HEK293 (cell line): ENCODE data around the gene PHYHD1.

Source experiments
- GLIS2 ChIP-seq: fragments of 450-650 bp; formaldehyde crosslinking; IDR thresholded peaks from 2 replicates; pipeline ENCODE4 v1.5.1; 2016; ENCODE audit warnings: missing biosample characterization, missing genetic modification characterization
- KLF1 ChIP-seq: fragments of 450-650 bp; formaldehyde crosslinking; IDR thresholded peaks from 2 replicates; pipeline ENCODE4 v1.5.1; 2016; ENCODE audit warnings: missing biosample characterization, missing genetic modification characterization
- SCRT1 ChIP-seq: fragments of 450-650 bp; formaldehyde crosslinking; IDR thresholded peaks from 2 replicates; pipeline ENCODE4 v1.5.1; 2016; ENCODE audit warnings: missing biosample characterization, missing genetic modification characterization, borderline replicate concordance
- WT1 ChIP-seq: fragments of 450-650 bp; formaldehyde crosslinking; IDR thresholded peaks from 2 replicates; pipeline ENCODE4 v1.5.1; 2016; ENCODE audit warnings: missing biosample characterization, missing genetic modification characterization
- YY2 ChIP-seq: fragments of 450-650 bp; formaldehyde crosslinking; IDR thresholded peaks from 2 replicates; pipeline ENCODE4 v1.5.1; 2016; ENCODE audit warnings: missing biosample characterization, missing genetic modification characterization
- ZBTB17 ChIP-seq: fragments of 450-650 bp; formaldehyde crosslinking; IDR thresholded peaks from 2 replicates; pipeline ENCODE4 v1.5.1; 2016; ENCODE audit warnings: missing biosample characterization, missing genetic modification characterization
- ZFHX2 ChIP-seq: fragments of 450-650 bp; formaldehyde crosslinking; conservative IDR thresholded peaks from 2 replicates; pipeline ENCODE4 v1.5.1; 2016; ENCODE audit warnings: missing biosample characterization, missing genetic modification characterization
- ZFP37 ChIP-seq: fragments of 450-650 bp; formaldehyde crosslinking; IDR thresholded peaks from 2 replicates; pipeline ENCODE4 v1.5.1; 2016; ENCODE audit warnings: missing biosample characterization, missing genetic modification characterization
- ZNF146 ChIP-seq: fragments of 450-650 bp; formaldehyde crosslinking; IDR thresholded peaks from 2 replicates; pipeline ENCODE4 v1.5.1; 2016; ENCODE audit warnings: missing biosample characterization, missing genetic modification characterization
- ZNF155 ChIP-seq: fragments of 450-650 bp; formaldehyde crosslinking; IDR thresholded peaks from 2 replicates; pipeline ENCODE4 v1.5.1; 2016; ENCODE audit warnings: missing biosample characterization, missing genetic modification characterization
- ZNF266 ChIP-seq: fragments of 450-650 bp; formaldehyde crosslinking; IDR thresholded peaks from 2 replicates; pipeline ENCODE4 v1.5.1; 2016; ENCODE audit warnings: missing biosample characterization, missing genetic modification characterization, low read depth
- ZNF274 ChIP-seq, 2 experiments: fragments of 200-500 bp in 1 of 2; fragments of 450-650 bp in 1 of 2; sonication (Bioruptor generic) in 1 of 2; formaldehyde crosslinking in 1 of 2; IDR thresholded peaks; 2 replicates each; pipeline versions ENCODE4 v1.5.1 to v1.6.1; 2014 to 2016; ENCODE audit warnings: borderline replicate concordance in 1 of 2, inconsistent platforms in 1 of 2, low read length in 1 of 2, missing biosample characterization in 1 of 2, missing genetic modification characterization in 1 of 2
- ZNF302 ChIP-seq: fragments of 450-650 bp; formaldehyde crosslinking; IDR thresholded peaks from 2 replicates; pipeline ENCODE4 v1.5.1; 2016; ENCODE audit warnings: missing biosample characterization, missing genetic modification characterization, low read depth
- ZNF324 ChIP-seq: fragments of 450-650 bp; formaldehyde crosslinking; IDR thresholded peaks from 2 replicates; pipeline ENCODE4 v1.5.1; 2016; ENCODE audit warnings: missing biosample characterization, missing genetic modification characterization
- ZNF335 ChIP-seq: fragments of 450-650 bp; formaldehyde crosslinking; conservative IDR thresholded peaks from 2 replicates; pipeline ENCODE4 v1.5.1; 2016; ENCODE audit warnings: missing biosample characterization, missing genetic modification characterization
- ZNF362 ChIP-seq: fragments of 450-650 bp; formaldehyde crosslinking; IDR thresholded peaks from 2 replicates; pipeline ENCODE4 v1.5.1; 2016; ENCODE audit warnings: missing biosample characterization, missing genetic modification characterization
- ZNF366 ChIP-seq: fragments of 450-650 bp; formaldehyde crosslinking; conservative IDR thresholded peaks from 2 replicates; pipeline ENCODE4 v1.5.1; 2016; ENCODE audit warnings: missing biosample characterization, missing genetic modification characterization
- ZNF37A ChIP-seq: fragments of 450-650 bp; IDR thresholded peaks from 2 replicates; pipeline ENCODE4 v1.5.1; 2018; ENCODE audit warnings: missing biosample characterization, missing genetic modification characterization
- ZNF433 ChIP-seq: fragments of 450-650 bp; formaldehyde crosslinking; IDR thresholded peaks from 2 replicates; pipeline ENCODE4 v1.5.1; 2016; ENCODE audit warnings: missing biosample characterization, missing genetic modification characterization, low read depth
- ZNF48 ChIP-seq: fragments of 450-650 bp; formaldehyde crosslinking; IDR thresholded peaks from 2 replicates; pipeline ENCODE4 v1.5.1; 2016; ENCODE audit warnings: missing biosample characterization, missing genetic modification characterization
- ZNF521 ChIP-seq: fragments of 450-650 bp; formaldehyde crosslinking; IDR thresholded peaks from 2 replicates; pipeline ENCODE4 v1.5.1; 2017; ENCODE audit warnings: missing biosample characterization, mild to moderate bottlenecking, missing genetic modification characterization
- ZNF555 ChIP-seq: fragments of 450-650 bp; formaldehyde crosslinking; conservative IDR thresholded peaks from 2 replicates; pipeline ENCODE4 v1.5.1; 2017; ENCODE audit warnings: missing biosample characterization, mild to moderate bottlenecking, missing genetic modification characterization, inconsistent platforms
- ZNF701 ChIP-seq: fragments of 450-650 bp; formaldehyde crosslinking; IDR thresholded peaks from 2 replicates; pipeline ENCODE4 v1.5.1; 2016; ENCODE audit warnings: missing biosample characterization, missing genetic modification characterization
- ZNF785 ChIP-seq: fragments of 450-650 bp; formaldehyde crosslinking; IDR thresholded peaks from 2 replicates; pipeline ENCODE4 v1.5.1; 2016; ENCODE audit warnings: missing biosample characterization, missing genetic modification characterization
- ZNF843 ChIP-seq: fragments of 450-650 bp; formaldehyde crosslinking; IDR thresholded peaks from 2 replicates; pipeline ENCODE4 v1.5.1; 2016; ENCODE audit warnings: missing biosample characterization, missing genetic modification characterization
- TF ChIP-seq, protein P1 (sequence below): fragments of 450-650 bp; formaldehyde crosslinking; IDR thresholded peaks from 2 replicates; pipeline ENCODE4 v1.5.1; 2016; ENCODE audit warnings: missing biosample characterization, missing genetic modification characterization
- TF ChIP-seq, protein P2 (sequence below): fragments of 450-650 bp; formaldehyde crosslinking; conservative IDR thresholded peaks from 2 replicates; pipeline ENCODE4 v1.5.1; 2016; ENCODE audit warnings: low read depth, missing biosample characterization, missing genetic modification characterization

Gene PHYHD1

GRCh38 chr9:128882677-128883603, 37.8 kb upstream of the PHYHD1 start (continued):
- TF ChIP-seq ZNF302 (tag by site-specific recombination) (no peak), SCRT1 (tag by site-specific recombination) (no peak), ZNF335 (tag by site-specific recombination) (peak; percentile 79), ZNF785 (no peak), ZNF701 (tag by site-specific recombination) (no peak), YY2 (tag by site-specific recombination) (no peak), KLF1 (tag by site-specific recombination) (peak; percentile 41; the same call in 1 of the 2 replicates), ZNF362 (tag by site-specific recombination) (no peak), ZNF555 (no peak), ZNF366 (tag by site-specific recombination) (no peak), ZNF433 (no peak), ZNF37A (tag by site-specific recombination) (no peak), WT1 (tag by site-specific recombination) (no peak), ZNF843 (tag by site-specific recombination) (0 out of 2 replicates have a peak, but pooled peaks have one; percentile 3), ZNF521 (tag by site-specific recombination) (no peak), ZFP37 (tag by site-specific recombination) (no peak), ZFHX2 (tag by site-specific recombination) (peak; percentile 67; the same call in 1 of the 2 replicates), ZNF274 (IDR thresholded peaks at IDR 0.05; ENCODE audit: low read length) (no peak), ZNF274 (tag by site-specific recombination; IDR thresholded peaks at IDR 0.05; ENCODE audit: borderline replicate concordance) (no peak), ZNF146 (no peak), ZNF155 (tag by site-specific recombination) (no peak), ZNF324 (tag by site-specific recombination) (no peak; the same call in 1 of the 2 replicates), ZBTB17 (tag by site-specific recombination) (0 out of 2 replicates have a peak, but pooled peaks have one; percentile 21), ZNF48 (tag by site-specific recombination) (no peak), GLIS2 (tag by site-specific recombination) (peak; percentile 67; the same call in 1 of the 2 replicates), ZNF266 (tag by site-specific recombination) (no peak)
- TF ChIP-seq, protein P1, sequence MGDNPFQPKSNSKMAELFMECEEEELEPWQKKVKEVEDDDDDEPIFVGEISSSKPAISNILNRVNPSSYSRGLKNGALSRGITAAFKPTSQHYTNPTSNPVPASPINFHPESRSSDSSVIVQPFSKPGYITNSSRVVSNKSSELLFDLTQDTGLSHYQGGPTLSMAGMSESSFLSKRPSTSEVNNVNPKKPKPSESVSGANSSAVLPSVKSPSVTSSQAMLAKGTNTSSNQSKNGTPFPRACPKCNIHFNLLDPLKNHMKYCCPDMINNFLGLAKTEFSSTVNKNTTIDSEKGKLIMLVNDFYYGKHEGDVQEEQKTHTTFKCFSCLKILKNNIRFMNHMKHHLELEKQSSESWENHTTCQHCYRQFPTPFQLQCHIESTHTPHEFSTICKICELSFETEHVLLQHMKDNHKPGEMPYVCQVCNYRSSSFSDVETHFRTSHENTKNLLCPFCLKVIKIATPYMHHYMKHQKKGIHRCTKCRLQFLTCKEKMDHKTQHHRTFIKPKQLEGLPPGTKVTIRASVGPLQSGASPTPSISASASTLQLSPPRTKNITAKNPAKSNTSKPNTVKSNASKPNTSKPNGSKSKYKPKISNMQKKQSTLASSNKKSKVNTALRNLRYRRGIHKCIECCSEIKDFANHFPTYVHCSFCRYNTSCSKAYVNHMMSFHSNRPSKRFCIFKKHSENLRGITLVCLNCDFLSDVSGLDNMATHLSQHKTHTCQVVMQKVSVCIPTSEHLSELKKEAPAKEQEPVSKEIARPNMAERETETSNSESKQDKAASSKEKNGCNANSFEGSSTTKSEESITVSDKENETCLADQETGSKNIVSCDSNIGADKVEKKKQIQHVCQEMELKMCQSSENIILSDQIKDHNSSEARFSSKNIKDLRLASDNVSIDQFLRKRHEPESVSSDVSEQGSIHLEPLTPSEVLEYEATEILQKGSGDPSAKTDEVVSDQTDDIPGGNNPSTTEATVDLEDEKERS (tag by site-specific recombination), result no peak
- TF ChIP-seq, protein P2, sequence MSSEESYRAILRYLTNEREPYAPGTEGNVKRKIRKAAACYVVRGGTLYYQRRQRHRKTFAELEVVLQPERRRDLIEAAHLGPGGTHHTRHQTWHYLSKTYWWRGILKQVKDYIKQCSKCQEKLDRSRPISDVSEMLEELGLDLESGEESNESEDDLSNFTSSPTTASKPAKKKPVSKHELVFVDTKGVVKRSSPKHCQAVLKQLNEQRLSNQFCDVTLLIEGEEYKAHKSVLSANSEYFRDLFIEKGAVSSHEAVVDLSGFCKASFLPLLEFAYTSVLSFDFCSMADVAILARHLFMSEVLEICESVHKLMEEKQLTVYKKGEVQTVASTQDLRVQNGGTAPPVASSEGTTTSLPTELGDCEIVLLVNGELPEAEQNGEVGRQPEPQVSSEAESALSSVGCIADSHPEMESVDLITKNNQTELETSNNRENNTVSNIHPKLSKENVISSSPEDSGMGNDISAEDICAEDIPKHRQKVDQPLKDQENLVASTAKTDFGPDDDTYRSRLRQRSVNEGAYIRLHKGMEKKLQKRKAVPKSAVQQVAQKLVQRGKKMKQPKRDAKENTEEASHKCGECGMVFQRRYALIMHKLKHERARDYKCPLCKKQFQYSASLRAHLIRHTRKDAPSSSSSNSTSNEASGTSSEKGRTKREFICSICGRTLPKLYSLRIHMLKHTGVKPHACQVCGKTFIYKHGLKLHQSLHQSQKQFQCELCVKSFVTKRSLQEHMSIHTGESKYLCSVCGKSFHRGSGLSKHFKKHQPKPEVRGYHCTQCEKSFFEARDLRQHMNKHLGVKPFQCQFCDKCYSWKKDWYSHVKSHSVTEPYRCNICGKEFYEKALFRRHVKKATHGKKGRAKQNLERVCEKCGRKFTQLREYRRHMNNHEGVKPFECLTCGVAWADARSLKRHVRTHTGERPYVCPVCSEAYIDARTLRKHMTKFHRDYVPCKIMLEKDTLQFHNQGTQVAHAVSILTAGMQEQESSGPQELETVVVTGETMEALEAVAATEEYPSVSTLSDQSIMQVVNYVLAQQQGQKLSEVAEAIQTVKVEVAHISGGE (tag by site-specific recombination), result no peak
